ENCODE measurements around the gene SPTY2D1.

DNA sequence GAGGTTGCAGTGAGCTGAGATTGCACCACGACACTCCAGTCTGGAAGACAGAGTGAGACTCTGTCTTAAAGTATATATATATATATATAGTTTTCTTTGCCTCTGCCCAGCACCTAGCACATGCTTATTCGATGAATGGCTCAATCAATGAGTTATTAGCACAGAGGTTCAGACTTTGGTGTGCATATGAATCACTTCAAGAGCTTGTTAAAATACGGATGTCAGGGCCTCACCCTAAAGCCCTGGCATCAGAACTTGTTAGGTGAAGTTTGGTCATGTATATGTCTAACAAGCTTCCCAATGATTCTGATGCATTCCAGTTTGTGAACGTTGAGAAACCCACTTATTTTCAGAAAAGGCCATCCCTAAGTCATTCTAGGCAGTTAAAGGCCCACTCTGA lies 42.7 kb upstream of the SPTY2D1 start:
- TF ChIP-seq, protein P1, sequence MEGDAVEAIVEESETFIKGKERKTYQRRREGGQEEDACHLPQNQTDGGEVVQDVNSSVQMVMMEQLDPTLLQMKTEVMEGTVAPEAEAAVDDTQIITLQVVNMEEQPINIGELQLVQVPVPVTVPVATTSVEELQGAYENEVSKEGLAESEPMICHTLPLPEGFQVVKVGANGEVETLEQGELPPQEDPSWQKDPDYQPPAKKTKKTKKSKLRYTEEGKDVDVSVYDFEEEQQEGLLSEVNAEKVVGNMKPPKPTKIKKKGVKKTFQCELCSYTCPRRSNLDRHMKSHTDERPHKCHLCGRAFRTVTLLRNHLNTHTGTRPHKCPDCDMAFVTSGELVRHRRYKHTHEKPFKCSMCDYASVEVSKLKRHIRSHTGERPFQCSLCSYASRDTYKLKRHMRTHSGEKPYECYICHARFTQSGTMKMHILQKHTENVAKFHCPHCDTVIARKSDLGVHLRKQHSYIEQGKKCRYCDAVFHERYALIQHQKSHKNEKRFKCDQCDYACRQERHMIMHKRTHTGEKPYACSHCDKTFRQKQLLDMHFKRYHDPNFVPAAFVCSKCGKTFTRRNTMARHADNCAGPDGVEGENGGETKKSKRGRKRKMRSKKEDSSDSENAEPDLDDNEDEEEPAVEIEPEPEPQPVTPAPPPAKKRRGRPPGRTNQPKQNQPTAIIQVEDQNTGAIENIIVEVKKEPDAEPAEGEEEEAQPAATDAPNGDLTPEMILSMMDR (conservative IDR thresholded peaks at IDR 0.05; ENCODE audit: low read depth, low read length): no peak
- no peak for TF ChIP-seq EZH2 (IDR thresholded peaks at IDR 0.05; ENCODE audit: low read length, unreplicated experiment)

Data from PC-3 (cell line).